GM06990 (cell line): Measurements from ENCODE around the gene MLLT3.

Source experiments
- DNase-seq: peaks from one replicate; pipeline ENCODE4 v3.0.0-alpha.2; 2011; ENCODE audit not compliant: insufficient read length; ENCODE audit errors: extremely low read depth
- H3K27me3 ChIP-seq: replicated peaks from 2 replicates; pipeline ENCODE4 v1.6.0; 2011; ENCODE audit warnings: low read length; ENCODE audit not compliant: control insufficient read depth, insufficient read depth
- H3K36me3 ChIP-seq: 2 replicates; pipeline ENCODE4 v1.5.1; 2011; ENCODE audit warnings: low read length; ENCODE audit not compliant: control insufficient read depth, insufficient read depth
- H3K4me3 ChIP-seq: replicated peaks from 2 replicates; pipeline ENCODE4 v1.5.1; 2011; ENCODE audit warnings: low read depth, mild to moderate bottlenecking, control low read depth, low read length
- CTCF ChIP-seq: IDR thresholded peaks from 2 replicates; pipeline ENCODE4 v1.5.1; 2011; ENCODE audit warnings: low read length, control low read depth, mild to moderate bottlenecking, inconsistent platforms; ENCODE audit not compliant: insufficient read depth, poor library complexity, severe bottlenecking

Gene MLLT3

GRCh38 chr9:20316372-20316771 is 305.9 kb downstream of the MLLT3 start:
- no peak for TF ChIP-seq CTCF
- Histone ChIP-seq H3K27me3 (no peaks in the 10 kb centered on the region), H3K36me3 (no peaks in the 10 kb centered on the region), H3K4me3 (no peak overlapping the region)
- DNase-seq, result no peak

GRCh38 chr9:20315677-20316076 is 306.6 kb downstream of the MLLT3 start:
- no peak for TF ChIP-seq CTCF
- DNase-seq, result no peak
- H3K4me3 ChIP-seq, result no peak overlapping the region
- no peaks in the 10 kb centered on the region for H3K27me3 ChIP-seq
- H3K36me3 ChIP-seq, result no peaks in the 10 kb centered on the region

GRCh38 chr9:20314981-20315380 is 307.3 kb downstream of the MLLT3 start:
- no peaks in the 10 kb centered on the region for H3K27me3 ChIP-seq

GRCh38 chr9:20313415-20313814 is 308.9 kb downstream of the MLLT3 start:
- H3K27me3 ChIP-seq, result no peaks in the 10 kb centered on the region; the same call in 1 of the 2 replicates
- TF ChIP-seq CTCF, result no peak
- no peaks in the 10 kb centered on the region for H3K36me3 ChIP-seq
- no peak for DNase-seq
- no peak overlapping the region for H3K4me3 ChIP-seq

More at GRCh38 chr9:20314981-20315380, 307.3 kb downstream of the MLLT3 start:
- no peak for TF ChIP-seq CTCF
- no peak for DNase-seq
- no peaks in the 10 kb centered on the region for H3K36me3 ChIP-seq
- no peak overlapping the region for H3K4me3 ChIP-seq

- H3K36me3 ChIP-seq, result no peaks in the 10 kb centered on the region
- no peak for TF ChIP-seq CTCF
- no peaks in the 10 kb centered on the region; the same call in 1 of the 2 replicates for H3K27me3 ChIP-seq
- no peak for DNase-seq
- no peak overlapping the region for H3K4me3 ChIP-seq
Observed at GRCh38 chr9:20312732-20313131, 309.6 kb downstream of the MLLT3 start.

- no peaks in the 10 kb centered on the region; the same call in 1 of the 2 replicates for H3K27me3 ChIP-seq
- no peak overlapping the region for H3K4me3 ChIP-seq
- no peak for TF ChIP-seq CTCF
- DNase-seq, result no peak
- no peaks in the 10 kb centered on the region for H3K36me3 ChIP-seq
Observed at GRCh38 chr9:20310024-20310423, 312.3 kb downstream of the MLLT3 start.
